Spinal cord (tissue), 10 donors: ENCODE measurements around the gene MTFR1L. TPM values are rescaled to one million over a fixed set of nuclear protein-coding genes. Genes with fewer than 3 reads are reported as not detected.

ENCODE experiments used
- DNase-seq, 6 donors: peaks; one replicate each; pipeline versions ENCODE4 v3.0.0 to v3.0.0-alpha.2; 2013 to 2015; ENCODE audit warnings: low spot score in 6 of 6, low read depth in 4 of 6
- H3K27ac ChIP-seq: one replicate; pipeline ENCODE4 v1.5.1; 2013; ENCODE audit warnings: low read depth, low read length, control low read depth
- H3K27me3 ChIP-seq: one replicate; pipeline ENCODE4 v1.6.1; 2013; ENCODE audit warnings: low read length; ENCODE audit not compliant: control insufficient read depth, insufficient read depth
- H3K36me3 ChIP-seq: one replicate; pipeline ENCODE4 v1.6.1; 2013; ENCODE audit warnings: low read length; ENCODE audit not compliant: control insufficient read depth, insufficient read depth
- H3K4me1 ChIP-seq: one replicate; pipeline ENCODE4 v1.6.1; 2013; ENCODE audit warnings: low read length; ENCODE audit not compliant: control insufficient read depth, insufficient read depth
- H3K4me3 ChIP-seq: one replicate; pipeline ENCODE4 v1.5.1; 2013; ENCODE audit warnings: low read depth, low read length, control low read depth
- H3K9me3 ChIP-seq: one replicate; pipeline ENCODE4 v1.6.1; 2013; ENCODE audit warnings: low read length; ENCODE audit not compliant: control insufficient read depth, insufficient read depth
- WGBS: methylation state at CpG from one replicate; pipeline ENCODE4 v1.1.5; 2013; ENCODE audit warnings: missing lambda C conversion rate; ENCODE audit not compliant: insufficient coverage; 5-methylcytosine and 5-hydroxymethylcytosine counted together
- long read RNA-seq, 4 donors: transcript quantifications; one replicate each; lab custom pipeline, GENCODE V29; 2026
- polyA plus RNA-seq, 2 donors: library from polyadenylated mRNA; unstranded; fragments of 120-200 nt; gene quantifications; one replicate each; pipeline ENCODE4 v1.2.1, GENCODE V29; 2013; ENCODE audit not compliant: insufficient read length in 2 of 2
- total RNA-seq, 2 donors: library from RNA; depleted of rRNA in 1 of 2; stranded (reverse); fragments of 120-200 nt in 1 of 2; fragments of >200 nt in 1 of 2; gene quantifications; one replicate each; pipeline versions ENCODE4 v1.2.3 to v1.2.4, GENCODE V29; 2013 to 2014
- donor health status: healthy.

Gene MTFR1L
- 10 to 100 TPM; 48.6 to 78.9 TPM for total RNA-seq
- polyA plus RNA-seq, result 100 to 1,000 TPM; 120 to 132 TPM
- long read RNA-seq, donor 1, transcript MTFR1L-210 (7 exons, 1,873 nt), result minor isoform, 5 of 39 reads
- long read RNA-seq, donor 1, transcript MTFR1L-203 (7 exons, 2,004 nt), result major isoform, 24 of 39 reads
- long read RNA-seq, donor 1, partial matches to known transcripts, result 7 of 39 reads
- long read RNA-seq, donor 1, other reads (novel, unspliced or antisense), result 0 of 39 reads
- long read RNA-seq, donor 2, transcript MTFR1L-203 (7 exons, 2,004 nt), result major isoform, 6 of 24 reads
- long read RNA-seq, donor 2, partial matches to known transcripts, result 15 of 24 reads
- long read RNA-seq, donor 2, other reads (novel, unspliced or antisense), result 0 of 24 reads
- long read RNA-seq, donor 3, transcript MTFR1L-203 (7 exons, 2,004 nt), result major isoform, 6 of 8 reads
- long read RNA-seq, donor 3, partial matches to known transcripts, result 0 of 8 reads
- long read RNA-seq, donor 3, other reads (novel, unspliced or antisense), result 0 of 8 reads
- long read RNA-seq, donor 4, transcript MTFR1L-203 (7 exons, 2,004 nt), result major isoform, 20 of 25 reads
- long read RNA-seq, donor 4, partial matches to known transcripts, result 0 of 25 reads
- long read RNA-seq, donor 4, other reads (novel, unspliced or antisense), result 0 of 25 reads

GRCh38 chr1:25819491-25820246 is at the start of gene MTFR1L:
MTFR1L (plus strand) TSS chr1:25819954; CDS start chr1:25823105, 3,151 bp downstream.
- WGBS, result under 1% methylated on average over 64 of the region's 64 CpGs
- H3K9me3 ChIP-seq, result no peaks in the 10 kb centered on the region
- peak within 1 kb of the TSS; percentile 97 for H3K27ac ChIP-seq
- peak within 1 kb of the TSS; percentile 97 for H3K4me3 ChIP-seq
- H3K27me3 ChIP-seq, result no peaks in the 10 kb centered on the region
- DNase-seq, result peak in 4 of 6 donors; percentile 68 to 95 (median 86)
- H3K36me3 ChIP-seq, result peaks cover 25% of the 10 kb centered on the region
- peaks cover 31% of the 10 kb centered on the region for H3K4me1 ChIP-seq

- H3K9me3 ChIP-seq, result no peaks in the 10 kb centered on the region
- peak overlapping the region; percentile 61 for H3K27ac ChIP-seq
- DNase-seq, result peak in 2 of 6 donors; percentile 39 to 57
- H3K27me3 ChIP-seq, result no peaks in the 10 kb centered on the region
- H3K4me1 ChIP-seq, result peaks cover 57% of the 10 kb centered on the region
- 27% methylated on average over 10 of the region's 14 CpGs for WGBS
- peaks cover 57% of the 10 kb centered on the region for H3K36me3 ChIP-seq
- H3K4me3 ChIP-seq, result no peak overlapping the region
Measured at GRCh38 chr1:25770541-25771220, 49.1 kb upstream of the MTFR1L start.

- WGBS, result 36% methylated on average over 25 of the region's 34 CpGs
- DNase-seq, result peak in 3 of 6 donors; percentile 36 to 84 (median 45)
- H3K36me3 ChIP-seq, result peaks cover 57% of the 10 kb centered on the region
- no peaks in the 10 kb centered on the region for H3K9me3 ChIP-seq
- H3K27ac ChIP-seq, result peak overlapping the region; percentile 61
- H3K4me3 ChIP-seq, result no peak overlapping the region
- no peaks in the 10 kb centered on the region for H3K27me3 ChIP-seq
- peaks cover 51% of the 10 kb centered on the region for H3K4me1 ChIP-seq
Measured at GRCh38 chr1:25771221-25772114, 48.3 kb upstream of the MTFR1L start.

DNA sequence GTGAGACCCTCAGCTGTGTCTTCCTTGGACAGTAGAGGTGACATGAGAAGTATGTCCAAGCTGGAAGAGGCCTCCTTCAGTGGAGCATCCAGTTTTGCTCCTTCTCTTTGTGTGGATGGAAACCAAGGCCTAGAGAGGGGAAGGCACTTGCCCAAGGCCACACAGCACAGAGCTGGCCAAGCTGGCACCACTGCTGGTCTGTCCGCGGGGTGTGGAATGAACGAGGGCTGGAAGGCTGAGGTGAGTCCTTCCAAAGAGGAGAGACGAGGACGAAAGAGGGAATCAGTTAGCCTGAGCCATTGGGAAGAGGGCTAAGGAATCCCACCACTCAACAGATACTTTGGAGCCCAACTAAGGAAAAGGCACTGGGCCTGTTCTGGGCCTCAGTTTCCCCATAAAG is 47.6 kb upstream of the MTFR1L start:
- no peaks in the 10 kb centered on the region for H3K9me3 ChIP-seq
- WGBS, result 100% methylated on average over 3 of the region's 5 CpGs
- H3K27me3 ChIP-seq, result no peaks in the 10 kb centered on the region
- no peak overlapping the region for H3K4me3 ChIP-seq
- no peak for DNase-seq
- no peak overlapping the region for H3K27ac ChIP-seq
- peaks cover 54% of the 10 kb centered on the region for H3K36me3 ChIP-seq
- peaks cover 48% of the 10 kb centered on the region for H3K4me1 ChIP-seq

DNA sequence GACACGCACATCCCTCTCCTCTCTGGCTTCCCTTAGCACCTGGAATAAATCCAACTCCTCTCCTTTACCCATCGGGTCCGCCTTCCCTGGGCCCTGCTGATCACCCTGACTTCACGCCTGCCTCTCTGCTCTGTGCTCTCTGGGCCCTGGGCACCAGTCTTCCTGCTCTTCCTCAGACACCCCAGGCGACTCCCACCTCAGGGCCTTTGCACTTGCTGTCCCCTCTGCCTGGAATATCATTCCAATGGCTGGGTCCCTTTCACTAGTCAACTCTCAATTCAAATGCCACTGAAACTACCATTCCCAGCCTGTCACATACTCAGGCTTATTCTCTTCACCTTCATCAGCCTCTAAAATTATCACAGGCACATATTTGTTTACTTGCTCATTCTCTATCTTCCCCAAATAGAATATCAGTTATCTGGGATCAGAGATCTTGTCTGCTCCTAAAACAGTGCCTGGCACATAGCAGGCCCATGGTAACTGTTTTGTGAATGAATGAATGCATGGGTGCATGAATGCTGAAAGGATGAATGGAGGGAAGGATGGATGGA is 47.0 kb upstream of the MTFR1L start:
- Histone ChIP-seq H3K9me3 (no peaks in the 10 kb centered on the region), H3K36me3 (peaks cover 54% of the 10 kb centered on the region), H3K27ac (no peak overlapping the region), H3K4me3 (no peak overlapping the region), H3K27me3 (no peaks in the 10 kb centered on the region), H3K4me1 (peaks cover 48% of the 10 kb centered on the region)
- DNase-seq, result no peak
- 86% methylated on average over 5 of the region's 5 CpGs for WGBS

- no peaks in the 10 kb centered on the region for H3K9me3 ChIP-seq
- H3K27ac ChIP-seq, result no peak overlapping the region
- no peaks in the 10 kb centered on the region for H3K27me3 ChIP-seq
- H3K36me3 ChIP-seq, result peaks cover 55% of the 10 kb centered on the region
- no peak overlapping the region for H3K4me3 ChIP-seq
- DNase-seq, result no peak
- peaks cover 48% of the 10 kb centered on the region for H3K4me1 ChIP-seq
- WGBS, result 68% methylated on average over 4 of the region's 4 CpGs
Measured at GRCh38 chr1:25773441-25774125, 46.2 kb upstream of the MTFR1L start.

- no peak for DNase-seq
- Histone ChIP-seq H3K27ac (no peak overlapping the region), H3K4me3 (no peak overlapping the region), H3K4me1 (peaks cover 49% of the 10 kb centered on the region), H3K9me3 (no peaks in the 10 kb centered on the region), H3K36me3 (peaks cover 51% of the 10 kb centered on the region), H3K27me3 (no peaks in the 10 kb centered on the region)
- 86% methylated on average over 10 of the region's 13 CpGs for WGBS
Measured at GRCh38 chr1:25774206-25774803, 45.4 kb upstream of the MTFR1L start.
